ENCODE results near the gene ERMAP. TPM values are rescaled to one million over a fixed set of nuclear protein-coding genes. Genes with fewer than 3 reads are reported as not detected.

ERMAP gene
- total RNA-seq, 1 donor from 2014 or later, result 5.3 TPM

GRCh38 chr1:42847111-42847595, 30.2 kb downstream of the ERMAP start:
- Histone ChIP-seq H3K4me3 (ENCODE audit: low read depth, low read length) (peak overlapping the region; percentile 76), H3K36me3 (ENCODE audit: control insufficient read depth, insufficient read depth, low read length) (peaks cover 1% of the 10 kb centered on the region), H3K27me3 (ENCODE audit: control insufficient read depth, insufficient read depth, low read length) (no peaks in the 10 kb centered on the region)
- TF ChIP-seq CTCF (IDR thresholded peaks at IDR 0.05; ENCODE audit: insufficient read depth, low read length, severe bottlenecking), result no peak
- no peak for DNase-seq (ENCODE audit: low read depth)
- FAIRE-seq, result no peak

- no peak overlapping the region for H3K4me3 ChIP-seq (ENCODE audit: low read depth, low read length)
- TF ChIP-seq CTCF (IDR thresholded peaks at IDR 0.05; ENCODE audit: insufficient read depth, low read length, severe bottlenecking), result no peak
- no peak for FAIRE-seq
- DNase-seq (ENCODE audit: low read depth), result no peak
- peaks cover 1% of the 10 kb centered on the region for H3K36me3 ChIP-seq (ENCODE audit: control insufficient read depth, insufficient read depth, low read length)
- H3K27me3 ChIP-seq (ENCODE audit: control insufficient read depth, insufficient read depth, low read length), result no peaks in the 10 kb centered on the region
Observed at GRCh38 chr1:42847721-42848460, 31.0 kb downstream of the ERMAP start.

GRCh38 chr1:42848823-42849537, 32.1 kb downstream of the ERMAP start:
- no peaks in the 10 kb centered on the region for H3K27me3 ChIP-seq (ENCODE audit: control insufficient read depth, insufficient read depth, low read length)
- H3K4me3 ChIP-seq (ENCODE audit: low read depth, low read length), result no peak overlapping the region
- DNase-seq (ENCODE audit: low read depth) (no peak), FAIRE-seq (no peak)
- TF ChIP-seq CTCF (IDR thresholded peaks at IDR 0.05; ENCODE audit: insufficient read depth, low read length, severe bottlenecking), result no peak
- H3K36me3 ChIP-seq (ENCODE audit: control insufficient read depth, insufficient read depth, low read length), result peaks cover 1% of the 10 kb centered on the region

- Histone ChIP-seq H3K4me3 (ENCODE audit: low read depth, low read length) (no peak overlapping the region), H3K36me3 (ENCODE audit: control insufficient read depth, insufficient read depth, low read length) (peaks cover 1% of the 10 kb centered on the region), H3K27me3 (ENCODE audit: control insufficient read depth, insufficient read depth, low read length) (no peaks in the 10 kb centered on the region)
- no peak for TF ChIP-seq CTCF (IDR thresholded peaks at IDR 0.05; ENCODE audit: insufficient read depth, low read length, severe bottlenecking)
- FAIRE-seq (no peak), DNase-seq (ENCODE audit: low read depth) (no peak)
Observed at GRCh38 chr1:42849944-42850343, 33.0 kb downstream of the ERMAP start.

- DNase-seq (ENCODE audit: low read depth) (no peak), FAIRE-seq (no peak)
- TF ChIP-seq CTCF (IDR thresholded peaks at IDR 0.05; ENCODE audit: insufficient read depth, low read length, severe bottlenecking), result no peak
- Histone ChIP-seq H3K27me3 (ENCODE audit: control insufficient read depth, insufficient read depth, low read length) (no peaks in the 10 kb centered on the region), H3K36me3 (ENCODE audit: control insufficient read depth, insufficient read depth, low read length) (peaks cover 1% of the 10 kb centered on the region), H3K4me3 (ENCODE audit: low read depth, low read length) (no peak overlapping the region)
Observed at GRCh38 chr1:42851420-42851819, 34.5 kb downstream of the ERMAP start.
